Suppressor macrophage treated with lipopolysaccharide for 4 hours (primary cell): ENCODE results near the gene MDM2.
"Not testable (repeated sequence)": the region's sequence is repeated elsewhere in the genome, so short reads cannot be mapped to it uniquely, and the experiment has no call there.

ENCODE experiments used
- DNase-seq: peaks from one replicate; pipeline ENCODE4 v3.0.0-alpha.2; 2020

The MDM2 gene

GRCh38 chr12:68828672-68829068 lies 20.7 kb downstream of the MDM2 start:
- no peak for DNase-seq

DNA sequence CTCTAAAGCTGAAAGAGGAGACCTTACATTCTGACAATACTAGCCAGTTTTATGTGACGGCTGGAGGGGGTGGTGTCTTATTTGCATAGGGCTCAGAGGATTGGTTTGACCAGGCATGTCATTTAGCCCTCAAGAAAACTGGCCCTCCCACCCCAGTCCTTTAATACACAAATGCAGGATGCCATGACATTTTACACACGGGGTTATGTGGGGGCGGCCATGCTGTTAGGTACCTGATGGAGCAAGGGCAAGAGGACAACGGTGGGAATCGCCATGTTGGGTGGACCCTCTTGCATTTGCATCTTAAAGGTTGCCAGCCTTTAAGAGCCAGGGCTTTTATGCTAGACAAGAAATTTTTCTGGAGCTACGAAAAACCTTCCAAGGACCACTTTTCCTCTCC lies 23.3 kb downstream of the MDM2 start:
- no peak for DNase-seq

DNA sequence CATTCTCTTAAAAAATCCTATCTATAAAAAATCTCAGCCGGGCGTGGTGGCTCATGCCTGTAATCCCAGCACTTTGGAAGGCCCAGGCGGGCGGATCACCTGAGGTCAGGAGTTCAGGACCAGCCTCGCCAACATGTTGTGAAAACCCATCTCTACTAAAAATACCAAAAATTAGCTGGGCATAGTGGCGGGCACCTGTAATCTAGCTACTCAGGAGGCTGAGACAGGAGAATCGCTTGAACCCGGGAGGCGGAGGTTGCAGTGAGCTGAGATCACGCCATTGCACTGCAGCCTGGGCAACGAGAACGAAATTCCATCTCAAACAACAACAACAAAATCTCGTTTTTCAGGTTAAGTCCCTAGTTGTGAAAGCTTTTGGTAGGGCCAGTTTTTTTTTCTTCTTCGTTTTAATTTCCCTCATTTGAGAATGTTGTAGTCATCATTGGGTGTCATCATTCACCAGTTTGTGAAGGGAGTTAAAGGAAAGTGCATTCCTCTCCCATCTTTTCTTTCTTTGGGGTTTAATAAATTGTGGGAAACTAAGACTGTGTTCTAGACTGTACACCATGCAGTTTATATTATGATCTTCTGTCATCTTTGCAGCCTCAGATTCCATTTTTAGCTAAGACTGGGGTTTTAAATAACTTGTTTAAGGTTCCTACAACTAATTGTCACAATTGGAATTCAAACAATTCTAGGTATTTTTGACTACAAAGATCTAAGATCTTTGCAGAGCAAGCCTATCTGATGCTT lies 23.9 kb downstream of the MDM2 start:
- DNase-seq, result no peak

- no peak for DNase-seq
Observed at GRCh38 chr12:68832504-68832867, 24.5 kb downstream of the MDM2 start.

DNA sequence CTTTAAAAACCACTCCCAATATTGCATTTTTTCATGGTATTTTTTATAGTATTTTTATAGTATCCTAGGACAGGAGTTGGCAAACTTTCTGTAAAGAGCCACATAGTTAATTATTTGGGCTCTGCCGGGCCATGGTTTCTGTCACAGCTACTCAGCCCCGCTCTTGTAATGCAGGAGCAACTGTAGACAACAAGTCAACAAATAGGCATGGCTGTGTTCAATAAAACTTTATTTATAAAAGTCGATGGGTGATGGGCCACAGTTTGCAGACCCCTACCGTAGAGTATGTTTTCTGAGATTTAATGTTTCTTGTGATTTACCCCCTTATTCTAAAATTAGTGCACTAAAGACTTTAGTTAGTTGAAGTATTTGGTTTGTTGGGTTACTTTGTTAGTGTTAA lies 25.5 kb downstream of the MDM2 start:
- DNase-seq, result no peak

GRCh38 chr12:68835333-68835908 lies 27.4 kb downstream of the MDM2 start:
- no peak for DNase-seq

GRCh38 chr12:68837215-68837614 lies 29.2 kb downstream of the MDM2 start:
- DNase-seq, result no peak

DNA sequence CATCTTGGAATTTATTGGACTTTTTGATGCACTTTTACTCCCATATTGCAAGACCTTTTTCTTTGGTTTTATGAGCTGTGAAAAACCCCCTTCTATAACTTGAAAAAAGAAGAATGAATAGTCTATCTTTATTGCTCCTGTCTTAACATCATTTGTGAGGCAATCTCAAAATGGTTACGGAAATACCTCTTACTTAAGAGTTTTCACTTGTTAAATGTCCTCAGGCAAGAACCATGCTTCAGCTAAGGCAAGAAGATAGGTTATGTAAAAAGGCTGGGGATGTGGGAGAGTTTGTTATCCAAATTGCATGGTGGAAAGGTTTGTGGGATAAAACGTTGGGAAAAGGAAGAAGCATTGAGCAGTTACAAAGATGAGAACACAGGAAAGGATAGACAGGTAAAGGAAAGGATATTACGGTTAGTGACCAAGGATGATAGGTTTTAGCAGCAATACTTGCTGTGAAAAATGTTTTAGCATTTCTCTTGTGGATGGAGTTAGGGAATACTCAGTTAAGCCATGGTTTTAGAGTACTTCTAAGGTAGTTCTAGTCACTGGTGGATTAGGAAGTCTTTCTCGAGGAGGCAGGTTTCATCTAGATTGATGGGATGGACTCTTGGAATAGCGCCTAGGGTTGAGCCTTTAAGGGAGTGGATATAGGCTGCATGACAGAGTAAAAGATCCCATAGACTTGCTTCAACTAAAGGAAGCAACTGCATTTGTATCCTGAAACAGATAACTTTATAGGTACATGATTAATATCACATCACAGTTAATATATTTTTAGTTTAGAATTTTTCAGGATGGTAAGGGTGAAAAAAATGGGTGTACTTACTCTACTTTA lies 30.3 kb downstream of the MDM2 start:
- DNase-seq, result no peak

GRCh38 chr12:68839183-68840147 lies 31.5 kb downstream of the MDM2 start:
- no peak for DNase-seq

- not testable (repeated sequence) for DNase-seq
Observed at GRCh38 chr12:68841175-68841574, 33.2 kb downstream of the MDM2 start.

DNA sequence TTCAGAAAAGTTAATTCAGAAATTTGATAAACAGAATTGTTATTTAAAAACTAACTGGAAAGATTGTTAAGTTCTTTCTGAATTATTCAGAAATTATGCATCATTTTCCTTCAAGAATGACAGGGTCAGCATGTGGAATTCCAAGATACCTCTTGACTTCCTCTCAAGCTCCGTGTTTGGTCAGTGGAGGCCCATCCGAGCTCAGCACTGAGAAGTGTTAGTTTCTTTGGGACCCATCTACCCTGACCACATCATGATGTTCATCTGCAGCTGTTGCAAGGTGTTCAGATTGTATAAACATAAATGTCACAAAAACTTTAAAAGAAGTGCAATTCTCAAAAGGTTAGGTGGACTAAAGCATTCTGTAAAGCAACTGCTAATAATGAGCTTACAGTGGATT lies 33.7 kb downstream of the MDM2 start:
- DNase-seq, result no peak

DNA sequence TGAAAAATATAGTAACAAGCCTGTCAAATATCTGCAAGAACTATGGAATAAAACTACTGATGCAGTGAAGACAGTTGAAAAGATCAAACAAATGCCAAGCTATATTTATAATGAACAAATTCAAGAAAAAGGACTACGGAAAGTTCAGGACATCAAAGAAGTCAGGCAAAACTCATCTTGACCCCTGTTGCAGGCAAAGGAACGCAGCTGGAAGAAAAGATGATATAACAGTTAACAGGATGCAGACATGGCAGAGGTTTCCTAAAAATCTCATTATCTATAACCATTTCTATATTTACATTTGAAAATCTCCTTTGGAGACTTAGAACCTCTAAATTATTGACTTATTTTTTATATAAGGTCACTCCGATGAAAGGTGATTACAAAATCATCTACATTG lies 34.1 kb downstream of the MDM2 start:
- DNase-seq, result no peak

DNA sequence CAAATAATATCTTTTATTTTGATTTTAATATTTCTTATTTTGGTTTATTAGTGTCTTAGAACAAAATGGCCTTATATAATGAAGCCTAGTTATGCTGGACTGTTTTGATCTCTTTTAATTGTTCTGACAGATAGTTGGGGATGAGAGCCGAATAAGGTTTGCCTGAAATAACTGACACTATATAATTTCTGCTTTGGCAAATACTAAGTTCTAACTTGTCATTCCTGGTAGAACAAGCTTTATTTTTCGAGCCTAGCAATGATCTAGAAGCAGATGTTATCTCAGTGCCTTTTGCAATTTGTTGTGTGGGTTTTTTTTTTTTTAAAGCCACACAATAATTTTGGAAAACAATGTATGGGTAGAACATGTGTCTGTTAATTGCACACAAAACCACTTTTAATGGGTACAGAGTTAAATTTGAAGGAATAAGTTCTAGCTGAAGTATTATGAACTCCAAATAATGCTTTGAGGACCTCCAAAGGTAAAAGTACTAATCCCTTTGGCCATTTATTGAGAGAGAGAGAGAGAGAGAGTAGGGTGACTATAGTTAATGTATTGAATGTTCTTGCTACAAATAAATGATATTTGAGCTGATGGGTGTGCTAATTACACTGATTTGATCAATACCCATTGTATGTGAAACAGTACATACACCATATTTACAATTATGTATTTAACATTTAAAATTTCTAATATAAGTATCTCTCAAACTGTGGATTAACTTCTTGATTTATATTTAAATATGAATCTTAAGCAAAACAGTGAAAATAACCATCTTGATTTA lies 35.0 kb downstream of the MDM2 start:
- DNase-seq, result no peak

DNA sequence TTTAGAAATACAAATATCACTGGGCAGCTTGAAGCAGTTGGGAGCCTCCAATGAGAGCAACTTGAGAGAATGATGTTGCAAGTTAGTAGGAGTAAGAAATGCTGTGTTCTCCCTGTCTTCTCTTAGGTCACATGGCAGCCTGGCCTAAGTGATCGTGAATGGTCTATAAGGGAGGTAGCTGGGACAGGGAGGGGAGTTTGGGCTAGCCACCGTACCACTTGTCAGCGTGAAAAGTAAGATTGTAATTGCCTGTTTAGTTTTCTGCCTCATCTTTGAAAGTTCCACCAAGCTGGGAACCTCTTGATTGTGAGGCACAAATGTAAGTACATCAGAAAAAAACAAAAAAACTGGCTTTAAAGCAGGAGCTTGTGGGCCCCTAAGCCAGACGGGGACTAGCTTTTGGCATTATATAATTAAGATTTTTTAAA lies 36.4 kb downstream of the MDM2 start:
- no peak for DNase-seq

GRCh38 chr12:68844788-68845695 lies 37.1 kb downstream of the MDM2 start:
- DNase-seq, result no peak

DNA sequence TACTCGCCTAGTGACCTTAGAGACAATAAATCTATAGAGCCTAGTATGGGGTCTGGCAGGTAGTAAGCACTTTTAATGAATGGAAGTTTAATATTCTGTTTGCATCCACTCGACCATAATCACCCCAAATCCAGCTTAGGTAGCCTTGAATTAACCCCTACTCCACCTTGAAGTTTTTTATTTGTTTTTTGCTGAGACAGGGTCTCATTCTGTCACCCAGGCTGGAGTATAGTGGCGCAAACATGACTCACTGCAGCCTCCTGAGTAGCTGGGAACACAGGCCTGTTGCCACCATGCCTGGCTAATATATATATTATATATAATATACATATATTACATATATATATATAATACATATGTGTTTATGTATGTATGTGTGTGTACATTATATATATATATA lies 38.8 kb downstream of the MDM2 start:
- no peak for DNase-seq

DNA sequence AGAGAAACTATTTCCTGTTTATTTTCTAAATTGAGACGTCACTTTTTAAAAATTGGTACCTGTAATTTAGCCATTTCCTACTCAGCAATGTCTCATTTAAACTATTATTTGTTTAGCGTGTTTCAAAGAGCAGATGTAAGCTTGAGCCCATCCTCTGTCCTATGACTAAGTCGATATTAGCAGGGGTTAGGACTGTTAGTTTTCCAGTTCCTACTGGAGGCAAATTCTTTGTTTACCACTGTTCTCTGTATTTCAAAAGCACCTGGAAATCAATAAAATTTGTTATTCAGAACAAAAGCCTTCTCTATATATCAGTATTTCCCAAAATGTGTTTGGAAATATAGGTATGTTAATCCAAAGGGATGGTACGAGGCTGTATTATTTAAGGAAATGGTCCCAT lies 42.4 kb downstream of the MDM2 start:
- DNase-seq, result no peak

DNA sequence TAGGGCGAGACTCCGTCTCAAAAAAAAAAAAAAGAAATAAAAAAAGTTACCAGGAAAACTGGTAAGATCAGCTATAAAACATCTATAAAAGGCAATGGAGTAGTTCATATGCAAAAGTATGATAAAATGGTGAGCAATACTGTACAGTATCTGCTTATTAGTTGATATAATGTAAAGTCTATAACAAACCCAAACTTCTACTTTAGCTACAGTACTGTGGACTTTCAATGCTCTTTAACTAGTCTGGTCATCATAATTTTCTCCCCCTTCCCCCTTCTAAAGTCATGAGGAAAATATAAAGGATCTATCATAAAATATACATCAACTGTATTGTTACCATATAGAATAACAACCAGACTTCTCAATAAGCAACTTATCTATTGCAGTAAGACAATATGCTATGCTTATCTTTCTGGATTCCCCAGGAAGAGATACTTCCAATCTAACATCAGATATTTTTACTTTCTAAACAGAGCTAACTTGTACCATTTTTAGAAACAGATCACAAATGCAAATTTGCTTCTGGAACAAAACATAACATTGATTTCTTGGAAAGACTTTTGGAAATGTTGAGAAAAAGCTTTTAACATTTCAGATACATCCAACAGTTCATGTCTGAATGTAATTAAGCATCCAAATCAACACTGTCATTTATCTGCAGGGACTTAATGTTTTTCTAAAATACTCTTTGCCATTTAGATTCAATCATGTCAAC lies 43.8 kb downstream of the MDM2 start:
- DNase-seq, result no peak

DNA sequence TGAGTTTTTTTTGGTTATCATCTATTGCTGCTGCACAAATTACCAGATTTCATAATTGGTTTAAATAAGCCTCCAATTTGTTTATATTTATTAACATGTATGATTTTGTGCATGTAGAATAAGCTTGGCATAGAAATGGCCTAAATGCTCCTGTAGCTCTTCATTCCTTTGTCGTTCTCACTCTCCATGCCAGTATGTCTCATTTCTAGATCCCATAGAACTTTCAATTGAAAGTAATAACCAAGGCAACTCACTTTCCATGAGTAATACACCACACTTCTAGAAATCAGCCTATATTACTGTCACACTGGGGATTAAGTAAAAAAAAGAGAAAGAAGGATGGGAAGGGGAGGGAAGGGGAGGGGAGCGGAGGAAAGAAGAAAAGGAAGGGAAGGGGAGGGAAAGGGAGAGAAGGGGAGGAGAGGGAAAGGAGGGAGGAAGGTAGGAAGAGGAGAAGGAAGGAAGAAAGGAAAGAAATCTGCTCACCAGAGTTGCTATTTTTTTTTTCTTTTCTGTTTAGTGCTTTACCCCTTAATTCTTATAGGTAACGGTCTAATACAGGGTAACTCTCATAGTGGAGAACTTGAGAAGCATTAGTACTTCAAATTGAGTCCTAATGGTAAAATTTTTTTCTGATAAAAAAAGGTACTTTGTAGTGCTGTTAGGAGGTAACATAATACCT lies 45.6 kb downstream of the MDM2 start:
- no peak for DNase-seq

GRCh38 chr12:68854078-68854468 lies 46.1 kb downstream of the MDM2 start:
- DNase-seq, result no peak
